NK-92 (cell line): ENCODE measurements around the gene CD74.

Source experiments
- DNase-seq: peaks from one replicate; lab custom pipeline; 2025; ENCODE audit not compliant: unreplicated experiment; lab: John Stamatoyannopoulos, UW

The CD74 gene

GRCh38 chr5:150410524-150411244 is 2.0 kb downstream of the CD74 start:
- DNase-seq = no peak

- DNase-seq = no peak
These were observed 2.8 kb downstream of the CD74 start for GRCh38 chr5:150409638-150410523.

GRCh38 chr5:150408231-150408943 is 4.3 kb downstream of the CD74 start:
- no peak for DNase-seq

- no peak for DNase-seq
These were observed 5.5 kb downstream of the CD74 start for GRCh38 chr5:150407096-150407720.

- no peak for DNase-seq
These were observed 6.0 kb downstream of the CD74 start for GRCh38 chr5:150406723-150407095.

- DNase-seq = no peak
These were observed 6.5 kb downstream of the CD74 start for GRCh38 chr5:150406103-150406722.

- no peak for DNase-seq
These were observed 7.5 kb downstream of the CD74 start for GRCh38 chr5:150404941-150405816.

- no peak for DNase-seq
These were observed 8.2 kb downstream of the CD74 start for GRCh38 chr5:150404535-150404934.

- no peak for DNase-seq
These were observed 8.6 kb downstream of the CD74 start for GRCh38 chr5:150404121-150404520.

- DNase-seq = no peak
These were observed 9.8 kb downstream of the CD74 start for GRCh38 chr5:150402901-150403342.

- no peak for DNase-seq
These were observed 10.4 kb downstream of the CD74 start for GRCh38 chr5:150402229-150402773.

GRCh38 chr5:150401376-150402228 is 11.1 kb downstream of the CD74 start:
- no peak for DNase-seq

- no peak for DNase-seq
These were observed 11.7 kb downstream of the CD74 start for GRCh38 chr5:150401076-150401375.

GRCh38 chr5:150400316-150401075 is 12.2 kb downstream of the CD74 start:
- DNase-seq = no peak

GRCh38 chr5:150399524-150400211 is 13.0 kb downstream of the CD74 start:
- DNase-seq = no peak

GRCh38 chr5:150398722-150399523 is 13.8 kb downstream of the CD74 start:
- no peak for DNase-seq
